K562 (cell line): ENCODE results near the gene HSD11B1L. TPM values are rescaled to one million over a fixed set of nuclear protein-coding genes. Genes with fewer than 3 reads are reported as not detected.
"Not testable (repeated sequence)": the region's sequence is repeated elsewhere in the genome, so short reads cannot be mapped to it uniquely, and the experiment has no call there.

ENCODE experiments used
- ATAC-seq: fragments of 200-7000 bp; cut with Tn5 transposase; 3 replicates; pipeline ENCODE4 v1.9.1; 2020; ENCODE audit warnings: moderate library complexity
- BruUV-seq: library from RNA; stranded (reverse); fragments of 400-500 nt; replicated peaks from 2 replicates; lab custom pipeline; 2021; lab: Mats Ljungman, UMichigan
- CTCF ChIA-PET: fragments of 300-600 bp; formaldehyde crosslinking; extraction: SDS; loops from one replicate; lab custom pipeline; 2021; ENCODE audit warnings: low intra/inter-chr PET ratio; lab: Yijun Ruan, JAX
- POLR2A ChIA-PET: fragments of 300-600, 350-650 bp; sonication (Branson Sonifier 250); formaldehyde crosslinking; extraction: SDS; loops from one replicate; lab custom pipeline; 2021; ENCODE audit warnings: antibody characterized with exemption, inconsistent platforms; lab: Yijun Ruan, JAX
- DNase-seq, 4 experiments: peaks; one replicate each; pipeline versions ENCODE4 v3.0.0 to v3.0.0-alpha.2; 2011 to 2018; ENCODE audit warnings: low spot score in 3 of 4, mixed read lengths in 3 of 4; ENCODE audit errors: extremely low read depth in 1 of 4
- FAIRE-seq: peaks from 2 replicates; lab custom pipeline; 2011; peaks lifted over from hg19 to GRCh38; lab: Jason Lieb, UNC
- H2AFZ ChIP-seq: 2 replicates; pipeline ENCODE4 v1.6.0; 2011; ENCODE audit warnings: low read depth, low read length, control low read depth, inconsistent platforms
- H3K27ac ChIP-seq: fragments of 200-600 bp; 3 replicates; pipeline ENCODE4 v1.8.0; 2011; ENCODE audit warnings: low read depth, mild to moderate bottlenecking, control low read depth, inconsistent platforms, low read length, moderate library complexity, mixed read lengths; ENCODE audit errors: extremely low read depth
- H3K27me3 ChIP-seq, 2 experiments: fragments of 300-600 bp in 1 of 2; 2 replicates in 1 of 2; 3 replicates in 1 of 2; pipeline versions ENCODE4 v1.6.0 to v1.8.0; 2011; ENCODE audit warnings: inconsistent platforms in 2 of 2, low read length in 2 of 2, mild to moderate bottlenecking in 1 of 2, mixed read lengths in 1 of 2, moderate library complexity in 1 of 2; ENCODE audit not compliant: control insufficient read depth in 2 of 2, insufficient read depth in 2 of 2
- H3K36me3 ChIP-seq: fragments of 300-600 bp; 3 replicates; pipeline ENCODE4 v1.8.0; 2011; ENCODE audit warnings: mild to moderate bottlenecking, low read length, inconsistent platforms; ENCODE audit not compliant: control insufficient read depth, insufficient read depth
- H3K4me1 ChIP-seq, 2 experiments: fragments of 200-600 bp in 1 of 2; replicated peaks in 1 of 2; 2 replicates in 1 of 2; 3 replicates in 1 of 2; pipeline versions ENCODE4 v1.5.1 to v1.8.0; 2011; ENCODE audit warnings: inconsistent platforms in 2 of 2, low read length in 2 of 2, mild to moderate bottlenecking in 1 of 2, mixed read lengths in 1 of 2, moderate library complexity in 1 of 2; ENCODE audit not compliant: control insufficient read depth in 2 of 2, insufficient read depth in 2 of 2
- H3K4me2 ChIP-seq: 2 replicates; pipeline ENCODE4 v1.6.1; 2011; ENCODE audit warnings: low read length, control low read depth, inconsistent platforms, mixed read lengths; ENCODE audit not compliant: insufficient read depth
- H3K4me3 ChIP-seq: fragments of 200-600 bp; sonication (generic), shearing (Covaris generic); 2 replicates; pipeline ENCODE4 v1.5.1; 2016; ENCODE audit warnings: control low read depth, inconsistent platforms
- H3K79me2 ChIP-seq: fragments of 200-600 bp; 3 replicates; pipeline ENCODE4 v1.8.0; 2011; ENCODE audit warnings: low read length, inconsistent platforms; ENCODE audit not compliant: control insufficient read depth, insufficient read depth
- H3K9ac ChIP-seq, 2 experiments: 2 replicates each; pipeline versions ENCODE4 v1.6.0 to v1.6.1; 2011; ENCODE audit warnings: low read depth in 2 of 2, low read length in 2 of 2, control low read depth in 1 of 2, inconsistent platforms in 1 of 2, mild to moderate bottlenecking in 1 of 2, mixed read lengths in 1 of 2; ENCODE audit not compliant: insufficient read depth in 1 of 2
- H3K9me1 ChIP-seq: one replicate; pipeline ENCODE4 v1.6.0; 2011; ENCODE audit warnings: inconsistent platforms, mild to moderate bottlenecking, low read length, moderate library complexity; ENCODE audit not compliant: control insufficient read depth, insufficient read depth
- H3K9me3 ChIP-seq: replicated peaks from 2 replicates; pipeline ENCODE4 v1.5.1; 2011; ENCODE audit warnings: low read depth, low read length, inconsistent platforms; ENCODE audit not compliant: control insufficient read depth, insufficient read depth
- H4K20me1 ChIP-seq: replicated peaks from 2 replicates; pipeline ENCODE4 v1.6.1; 2011; ENCODE audit warnings: low read length, inconsistent platforms, mixed read lengths; ENCODE audit not compliant: control insufficient read depth, insufficient read depth
- POLR2G ChIP-seq: fragments of 200-400 bp; formaldehyde crosslinking; IDR thresholded peaks from 2 replicates; pipeline ENCODE4 v1.6.1; 2017; ENCODE audit warnings: low read depth, mild to moderate bottlenecking, antibody characterized with exemption, low read length, moderate library complexity
- RBFOX2 ChIP-seq: fragments of 200-400 bp; formaldehyde crosslinking; IDR thresholded peaks from 2 replicates; pipeline ENCODE4 v1.6.1; 2017; ENCODE audit warnings: low read depth, mild to moderate bottlenecking, low read length, moderate library complexity
- WGBS: fragments of 100-300 bp; shearing (Covaris generic); methylation state at CpG from one replicate; pipeline ENCODE4 v1.1.6; 2016; ENCODE audit warnings: low coverage, mixed read lengths; ENCODE audit not compliant: insufficient coverage; ENCODE audit errors: missing lambda C conversion rate; 5-methylcytosine and 5-hydroxymethylcytosine counted together
- in situ Hi-C: fragments of 300-500 bp; cut with MboI; formaldehyde crosslinking; loops from 4 replicates; pipeline ENCODE4 v1.15.0; 2018; ENCODE audit warnings: inconsistent platforms, mixed read lengths
- intact Hi-C: fragments of 100-400 bp; cut with micrococcal nuclease; formaldehyde crosslinking; loops from 2 replicates; pipeline ENCODE4 v1.14.2; 2022
- polyA plus RNA-seq, 8 experiments: library from polyadenylated mRNA; depleted of rRNA in 4 of 8; stranded (reverse) in 5 of 8; unstranded in 3 of 8; fragments of >200 nt; fragmentation: Nextera tagmentation in 2 of 8; fragmentation: Illumina TruSeq in 1 of 8; extraction: Ambion mirVana in 2 of 8; extraction: Trizol in 1 of 8; gene quantifications; 2 replicates each; pipeline versions ENCODE4 v1.2.1 to v1.2.3, GENCODE V29; 2011 to 2014; ENCODE audit warnings: inconsistent platforms in 1 of 8, missing spikeins in 1 of 8
- total RNA-seq, 7 experiments: library from RNA; depleted of rRNA in 6 of 7; stranded (reverse); fragments of >200 nt in 6 of 7; fragmentation: Illumina TruSeq in 2 of 7; extraction: Trizol in 2 of 7; gene quantifications; 2 replicates each; pipeline versions ENCODE4 v1.2.1 to v1.2.3, GENCODE V29; 2011 to 2021; ENCODE audit warnings: low replicate concordance in 1 of 7

The HSD11B1L gene
- total and polyA plus RNA-seq, 9 of the 15 experiments (the other 6 are each of a cell fraction or from before 2014, with no cell fraction given) = 0.31 to 7.7 (median 2.3) TPM

GRCh38 chr19:5702053-5702410 is 21.2 kb downstream of the HSD11B1L start:
- H3K27ac ChIP-seq, H3K4me3 ChIP-seq, CTCF ChIA-PET, intact Hi-C loops, ATAC-seq, FAIRE-seq, H3K27me3 ChIP-seq, H3K4me2 ChIP-seq, H3K9me1 ChIP-seq, H2AFZ ChIP-seq, in situ Hi-C loops, H3K9ac ChIP-seq, H3K9me3 ChIP-seq, DNase-seq, BruUV-seq: not testable (repeated sequence)
- peaks cover 83% of the 10 kb centered on the region; the same call in 2 of the 3 replicates for H3K36me3 ChIP-seq
- peaks cover 18% of the 10 kb centered on the region; the same call in 2 of the 3 replicates for H3K79me2 ChIP-seq
- H3K4me1 ChIP-seq = peaks cover 0 to 36% of the 10 kb centered on the region in 2 experiments; a peak in 2 of 5 replicates
- no CpG with 5 or more reads among the region's 28 CpGs for WGBS
- 0 out of 2 replicates have a peak, but pooled peaks cover 15% of the 10 kb centered on the region for H4K20me1 ChIP-seq
- TF ChIP-seq POLR2G (peak; percentile 6; the same call in 1 of the 2 replicates), RBFOX2 (0 out of 2 replicates have a peak, but pooled peaks have one; percentile 4)
- POLR2A ChIA-PET = interaction anchor here (0.6 kb wide), 1 partner anchor 999 kb away, joined by 3 read pairs; no protein-coding TSS in a partner anchor
